Fibroblast of the aortic adventitia (primary cell): Measurements from ENCODE around the gene PCDH9. TPM values are rescaled to one million over a fixed set of nuclear protein-coding genes. Genes with fewer than 3 reads are reported as not detected.
A peak's percentile ranks its signal among the peaks of the same experiment; 100 is the strongest.

Experiments
- DNase-seq: peaks from one replicate; pipeline ENCODE4 v3.0.0-alpha.2; 2010; ENCODE audit warnings: low read depth
- H3K4me3 ChIP-seq: 2 replicates; pipeline ENCODE4 v1.5.1; 2011; ENCODE audit warnings: low read depth, mild to moderate bottlenecking, control low read depth, low read length, moderate library complexity
- total RNA-seq: library from RNA; depleted of rRNA; stranded (reverse); fragments of >200 nt; gene quantifications from 2 replicates; pipeline ENCODE4 v1.2.3, GENCODE V29; 2012; ENCODE audit warnings: low replicate concordance
- TF ChIP-seq, protein P1 (sequence below): IDR thresholded peaks from 2 replicates; pipeline ENCODE4 v1.5.1; 2011; ENCODE audit warnings: mild to moderate bottlenecking, low read length, control low read depth, inconsistent platforms; ENCODE audit not compliant: insufficient read depth

Gene PCDH9
- total RNA-seq, 1 donor, result 19.0 TPM

DNA sequence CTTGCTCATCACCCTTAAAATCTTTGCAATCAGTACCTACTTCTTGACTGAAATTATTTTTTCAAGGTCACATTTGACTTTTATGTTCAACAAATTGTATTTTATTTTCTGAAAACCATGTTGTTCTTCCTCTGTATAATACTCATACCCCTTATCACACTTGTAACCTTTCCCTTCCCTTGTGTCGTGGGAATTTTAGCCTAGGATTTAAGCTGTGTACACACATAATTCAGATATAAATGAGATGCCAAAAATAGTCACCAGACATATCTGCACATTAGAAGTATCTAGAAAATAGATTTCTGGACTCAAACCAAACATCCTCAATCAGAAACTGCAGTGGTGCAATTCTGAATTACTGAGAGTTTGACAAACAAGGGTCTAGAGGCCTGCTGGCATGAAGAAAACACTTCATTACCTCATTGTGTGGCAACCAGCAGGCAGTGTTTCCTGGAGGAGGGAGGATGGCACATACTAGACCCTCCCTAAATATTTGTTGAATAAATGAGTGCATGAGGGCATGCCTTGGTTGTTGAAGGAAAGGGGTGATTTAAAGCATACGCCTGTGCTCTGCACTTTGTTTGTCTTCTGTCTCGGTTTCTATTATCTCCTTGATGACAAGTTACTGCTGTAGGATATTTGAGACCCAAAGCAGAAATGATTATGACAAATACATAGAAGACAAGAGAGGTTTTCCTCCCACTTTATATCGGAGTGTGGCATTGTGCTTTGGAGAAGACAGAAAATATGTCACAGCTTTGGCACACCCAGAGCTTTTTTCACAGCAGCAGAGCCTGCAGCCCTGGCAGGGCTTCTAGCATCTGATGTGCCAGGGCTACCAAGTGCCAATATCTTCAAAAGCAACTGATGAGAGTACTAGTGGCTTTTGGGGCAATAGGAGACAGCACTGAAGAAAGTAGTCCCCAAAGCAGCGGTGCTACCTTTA lies 881.1 kb downstream of the PCDH9 start:
- TF ChIP-seq, protein P1, sequence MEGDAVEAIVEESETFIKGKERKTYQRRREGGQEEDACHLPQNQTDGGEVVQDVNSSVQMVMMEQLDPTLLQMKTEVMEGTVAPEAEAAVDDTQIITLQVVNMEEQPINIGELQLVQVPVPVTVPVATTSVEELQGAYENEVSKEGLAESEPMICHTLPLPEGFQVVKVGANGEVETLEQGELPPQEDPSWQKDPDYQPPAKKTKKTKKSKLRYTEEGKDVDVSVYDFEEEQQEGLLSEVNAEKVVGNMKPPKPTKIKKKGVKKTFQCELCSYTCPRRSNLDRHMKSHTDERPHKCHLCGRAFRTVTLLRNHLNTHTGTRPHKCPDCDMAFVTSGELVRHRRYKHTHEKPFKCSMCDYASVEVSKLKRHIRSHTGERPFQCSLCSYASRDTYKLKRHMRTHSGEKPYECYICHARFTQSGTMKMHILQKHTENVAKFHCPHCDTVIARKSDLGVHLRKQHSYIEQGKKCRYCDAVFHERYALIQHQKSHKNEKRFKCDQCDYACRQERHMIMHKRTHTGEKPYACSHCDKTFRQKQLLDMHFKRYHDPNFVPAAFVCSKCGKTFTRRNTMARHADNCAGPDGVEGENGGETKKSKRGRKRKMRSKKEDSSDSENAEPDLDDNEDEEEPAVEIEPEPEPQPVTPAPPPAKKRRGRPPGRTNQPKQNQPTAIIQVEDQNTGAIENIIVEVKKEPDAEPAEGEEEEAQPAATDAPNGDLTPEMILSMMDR, result no peak
- DNase-seq, result peak; percentile 2
- H3K4me3 ChIP-seq, result no peak overlapping the region

DNA sequence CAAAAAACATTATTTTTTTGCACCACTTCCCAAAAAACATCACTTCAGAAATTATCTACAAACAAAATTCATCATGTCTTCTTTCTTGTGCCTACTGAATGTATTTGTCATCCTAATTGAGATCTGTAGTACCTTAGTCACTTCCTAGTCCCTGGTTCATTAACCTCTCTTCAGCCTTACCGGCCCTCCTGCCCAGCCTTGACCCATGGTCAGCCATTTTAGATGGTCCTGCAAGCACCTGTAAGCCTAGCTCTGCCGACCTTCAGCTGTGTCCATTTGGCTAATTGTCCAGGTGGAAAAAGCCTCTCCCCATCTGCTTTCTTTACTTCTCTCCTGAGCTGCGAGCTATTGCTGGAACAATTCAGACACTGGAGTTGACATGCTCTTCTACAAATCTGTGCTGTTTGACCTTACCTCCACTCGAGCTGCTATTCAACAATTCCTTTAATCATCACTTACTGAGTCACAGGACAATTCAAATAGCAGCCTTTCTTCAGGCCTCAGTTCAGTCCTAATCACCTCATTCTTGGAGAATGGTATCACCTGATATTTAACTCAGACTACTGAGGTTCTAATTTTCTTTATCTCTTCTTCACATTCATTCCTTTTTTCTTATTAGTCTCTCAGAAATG lies 882.5 kb downstream of the PCDH9 start:
- no peak overlapping the region for H3K4me3 ChIP-seq
- TF ChIP-seq, protein P1, result no peak
- no peak for DNase-seq

DNA sequence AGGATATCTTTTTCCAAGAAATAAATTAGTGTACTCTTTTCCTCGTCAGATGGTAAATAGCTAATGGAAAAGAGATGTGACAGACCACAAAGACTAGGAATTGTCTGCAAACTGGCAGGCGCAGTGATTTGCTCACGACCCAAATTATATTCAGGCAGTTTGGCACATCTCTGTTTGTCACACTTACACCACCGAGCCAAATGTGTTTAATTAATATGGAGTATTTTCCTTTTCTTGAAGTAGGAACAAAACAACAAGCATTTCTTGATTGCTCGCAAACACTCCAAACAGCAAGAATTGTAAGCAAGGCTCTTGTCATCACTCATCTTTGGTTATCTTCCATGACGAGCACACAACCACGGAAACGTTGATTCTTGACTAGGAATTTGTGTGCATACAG lies 884.2 kb downstream of the PCDH9 start:
- DNase-seq, result no peak
- H3K4me3 ChIP-seq, result no peak overlapping the region
- TF ChIP-seq, protein P1, result no peak

DNA sequence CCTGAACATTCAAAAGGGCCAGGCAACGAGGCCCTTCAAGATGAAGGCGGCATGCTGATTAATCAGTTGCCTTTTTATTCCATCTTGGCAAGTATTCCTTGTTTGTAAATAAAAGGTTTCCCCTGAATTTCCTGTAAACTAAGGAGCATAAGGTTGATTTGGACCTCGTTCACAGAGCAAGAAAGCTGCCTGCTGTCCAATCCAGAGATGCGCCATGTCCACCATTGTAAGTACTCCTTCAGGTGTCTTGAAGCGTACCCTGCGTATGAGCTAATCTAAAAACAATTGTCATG lies 884.7 kb downstream of the PCDH9 start:
- DNase-seq, result no peak
- TF ChIP-seq, protein P1, result no peak
- no peak overlapping the region for H3K4me3 ChIP-seq

DNA sequence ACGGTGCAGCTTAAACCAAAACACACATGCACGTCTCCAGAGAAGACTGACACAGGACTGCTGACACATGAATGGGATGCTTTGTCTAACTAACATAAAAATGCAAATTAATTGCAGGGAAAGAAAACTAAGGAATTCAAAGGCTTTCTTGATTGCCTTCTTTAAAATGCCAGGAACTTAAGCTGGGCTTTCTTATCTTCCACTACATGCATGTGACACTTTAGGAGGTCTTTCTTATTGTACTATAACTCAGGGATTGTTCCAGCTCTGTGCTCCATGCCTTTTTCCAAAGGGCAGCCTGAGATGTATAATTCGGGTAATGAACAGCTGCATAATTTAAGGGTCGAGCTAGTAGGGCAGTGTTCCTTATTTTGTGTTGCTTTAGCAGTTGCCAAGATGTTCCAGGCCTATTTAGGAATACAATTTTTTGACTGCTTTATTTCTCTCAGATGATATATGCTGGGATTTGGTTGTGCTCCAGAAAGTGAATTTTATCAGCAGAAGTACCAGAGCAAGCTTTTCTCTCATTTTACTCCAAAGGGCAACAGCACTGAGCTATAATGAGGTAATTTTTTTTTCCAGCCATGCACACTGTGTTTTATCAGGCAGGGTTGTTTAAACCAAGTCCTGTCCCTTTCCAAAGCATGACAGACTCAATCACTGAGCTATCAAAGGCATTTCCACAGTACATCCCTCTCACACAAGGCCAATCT lies 885.2 kb downstream of the PCDH9 start:
- TF ChIP-seq, protein P1, result no peak
- no peak overlapping the region for H3K4me3 ChIP-seq
- no peak for DNase-seq

DNA sequence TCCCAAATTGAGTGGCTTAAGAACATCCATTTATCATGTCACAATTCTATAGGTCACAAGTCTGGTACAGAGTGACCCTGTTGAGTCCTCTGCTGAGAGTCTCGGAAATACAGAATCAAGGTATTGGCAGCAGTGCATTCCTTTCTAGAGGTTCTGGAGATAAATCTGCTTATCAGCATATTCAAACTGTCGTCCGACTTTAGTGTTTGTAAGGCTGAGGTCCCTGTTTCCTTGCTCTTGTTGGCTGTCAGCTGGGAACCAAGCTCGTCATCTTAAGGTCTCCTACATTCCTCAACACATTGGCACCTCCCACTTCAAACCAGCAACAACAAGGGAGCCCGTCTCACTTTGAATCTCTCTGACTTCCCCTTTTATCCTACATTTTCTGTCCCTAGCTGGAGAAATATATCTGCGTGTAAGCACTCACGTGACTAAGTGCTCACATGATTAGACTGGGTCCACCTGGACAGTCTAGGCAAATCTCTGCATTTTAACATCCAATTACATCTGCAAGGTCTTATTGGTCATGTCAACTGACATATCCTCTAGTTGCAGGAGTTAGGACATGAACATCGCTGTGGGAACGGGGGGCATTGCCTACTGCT lies 886.8 kb downstream of the PCDH9 start:
- TF ChIP-seq, protein P1, result no peak
- no peak overlapping the region for H3K4me3 ChIP-seq
- DNase-seq, result no peak
